A549 (cell line): ENCODE results near the gene MFSD2A. TPM values are rescaled to one million over a fixed set of nuclear protein-coding genes. Genes with fewer than 3 reads are reported as not detected.

Source experiments
- ATAC-seq, 2 experiments: fragments of 200-7000 bp in 1 of 2; fragments of >200 bp in 1 of 2; cut with Nextera tagmentation in 1 of 2; cut with Tn5 transposase in 1 of 2; 3 replicates each; pipeline versions ENCODE4 v1.8.0 to v1.9.1; 2018 to 2020; ENCODE audit warnings: mild to moderate bottlenecking in 1 of 2, moderate library complexity in 1 of 2
- CTCF ChIA-PET: fragments of 300-600 bp; sonication (Branson Sonifier 250); formaldehyde crosslinking; extraction: SDS; loops from one replicate; lab custom pipeline; 2021; ENCODE audit warnings: antibody characterized with exemption, inconsistent platforms; lab: Yijun Ruan, JAX
- POLR2A ChIA-PET: fragments of 350-600 bp; formaldehyde crosslinking; extraction: SDS; loops from one replicate; lab custom pipeline; 2021; ENCODE audit warnings: antibody characterized with exemption, inconsistent platforms; lab: Yijun Ruan, JAX
- DNase-seq, 2 experiments: peaks; one replicate each; pipeline versions ENCODE4 v3.0.0 to v3.0.0-alpha.2; 2011 to 2016; ENCODE audit warnings: low read depth in 1 of 2, low spot score in 1 of 2
- FAIRE-seq: peaks from 2 replicates; lab custom pipeline; 2011; peaks lifted over from hg19 to GRCh38; lab: Jason Lieb, UNC
- H3K27ac ChIP-seq, 2 experiments: fragments of >200 bp; sonication (Bioruptor Twin); formaldehyde crosslinking; 3 replicates each; pipeline ENCODE4 v1.5.1; 2016 to 2017
- H3K4me1 ChIP-seq: fragments of >200 bp; sonication (Bioruptor Twin); formaldehyde crosslinking; 3 replicates; pipeline ENCODE4 v1.6.1; 2016
- H3K4me2 ChIP-seq: fragments of >200 bp; sonication (Bioruptor Twin); formaldehyde crosslinking; 3 replicates; pipeline ENCODE4 v1.6.1; 2016
- H3K4me3 ChIP-seq: fragments of >200 bp; sonication (Bioruptor Twin); formaldehyde crosslinking; 3 replicates; pipeline ENCODE4 v1.5.1; 2016
- H3K9me3 ChIP-seq: fragments of >200 bp; sonication (Bioruptor Twin); formaldehyde crosslinking; 3 replicates; pipeline ENCODE4 v1.6.1; 2016
- CBX2 ChIP-seq: fragments of 200-600 bp; sonication (generic); IDR thresholded peaks from 2 replicates; pipeline ENCODE4 v1.6.1; 2016; ENCODE audit warnings: low read depth, mild to moderate bottlenecking, borderline replicate concordance
- CEBPB ChIP-seq, 2 experiments: fragments of >200 bp in 1 of 2; sonication (Bioruptor Twin) in 1 of 2; formaldehyde crosslinking in 1 of 2; IDR thresholded peaks; 2 replicates each; pipeline ENCODE4 v1.6.1; 2012 to 2016
- CHD2 ChIP-seq: fragments of 150-350 bp; IDR thresholded peaks from 2 replicates; pipeline ENCODE4 v1.6.1; 2014; ENCODE audit warnings: low read length; ENCODE audit not compliant: partially characterized antibody
- CHD4 ChIP-seq: fragments of 200-600 bp; sonication (generic); IDR thresholded peaks from 2 replicates; pipeline ENCODE4 v1.6.1; 2016; ENCODE audit warnings: antibody characterized with exemption, mild to moderate bottlenecking, borderline replicate concordance
- EHF ChIP-seq: fragments of 250-450 bp; sonication (Bioruptor Pico); IDR thresholded peaks from 2 replicates; pipeline ENCODE4 v1.5.0; 2020; ENCODE audit warnings: mild to moderate bottlenecking
- EP300 ChIP-seq, 2 experiments: fragments of >200 bp; sonication (Bioruptor Twin); formaldehyde crosslinking; IDR thresholded peaks; 2 replicates in 1 of 2; 3 replicates in 1 of 2; pipeline ENCODE4 v1.6.1; 2016 to 2017
- FOSL2 ChIP-seq, 2 experiments: fragments of 450-650 bp in 1 of 2; fragments of >200 bp in 1 of 2; sonication (Bioruptor Twin) in 1 of 2; formaldehyde crosslinking; IDR thresholded peaks; 2 replicates each; pipeline versions ENCODE4 v1.5.0 to v1.6.1; 2016 to 2020; ENCODE audit warnings: mild to moderate bottlenecking in 1 of 2, moderate library complexity in 1 of 2
- FOXS1 ChIP-seq: fragments of 250-450 bp; sonication (Bioruptor Pico); IDR thresholded peaks from 2 replicates; pipeline ENCODE4 v1.5.0; 2020; ENCODE audit warnings: mild to moderate bottlenecking, moderate library complexity
- HEYL ChIP-seq: fragments of 250-450 bp; sonication (Bioruptor Pico); IDR thresholded peaks from 2 replicates; pipeline ENCODE4 v1.8.0; 2021; ENCODE audit warnings: mild to moderate bottlenecking, moderate library complexity
- HOXB5 ChIP-seq: fragments of 250-450 bp; sonication (Bioruptor Pico); IDR thresholded peaks from 2 replicates; pipeline ENCODE4 v1.5.0; 2020; ENCODE audit warnings: mild to moderate bottlenecking, moderate library complexity
- JUN ChIP-seq, 2 experiments: fragments of >200 bp; sonication (Bioruptor Twin); formaldehyde crosslinking; IDR thresholded peaks; 2 replicates in 1 of 2; 3 replicates in 1 of 2; pipeline ENCODE4 v1.6.1; 2016 to 2017
- MYC ChIP-seq: IDR thresholded peaks from 2 replicates; pipeline ENCODE4 v1.6.1; 2012; ENCODE audit warnings: mild to moderate bottlenecking, inconsistent platforms, low read length, improper control_type of control experiment, borderline replicate concordance
- NFE2L2 ChIP-seq: fragments of 150-350 bp; conservative IDR thresholded peaks from 2 replicates; pipeline ENCODE4 v1.6.1; 2014; ENCODE audit warnings: low read length
- NR3C1 ChIP-seq: fragments of >200 bp; sonication (Bioruptor Twin); formaldehyde crosslinking; IDR thresholded peaks from 3 replicates; pipeline ENCODE4 v1.6.1; 2017
- PHF8 ChIP-seq: fragments of 200-600 bp; sonication (generic); IDR thresholded peaks from 2 replicates; pipeline ENCODE4 v1.6.1; 2016; ENCODE audit warnings: low read depth, mild to moderate bottlenecking, antibody characterized with exemption, moderate library complexity, borderline replicate concordance
- RARB ChIP-seq: fragments of 250-450 bp; sonication (Bioruptor Pico); IDR thresholded peaks from 2 replicates; pipeline ENCODE4 v1.8.0; 2021; ENCODE audit warnings: mild to moderate bottlenecking, moderate library complexity
- SREBF2 ChIP-seq: fragments of 450-650 bp; IDR thresholded peaks from 2 replicates; pipeline ENCODE4 v1.6.1; 2014; ENCODE audit warnings: mild to moderate bottlenecking, moderate library complexity
- TFCP2L1 ChIP-seq: fragments of 250-450 bp; sonication (Bioruptor Pico); IDR thresholded peaks from 2 replicates; pipeline ENCODE4 v1.5.0; 2021; ENCODE audit warnings: mild to moderate bottlenecking
- ZC3H11A ChIP-seq: fragments of 450-650 bp; IDR thresholded peaks from 2 replicates; pipeline ENCODE4 v1.6.1; 2014; ENCODE audit warnings: antibody characterized with exemption, mild to moderate bottlenecking
- ZFP36 ChIP-seq: fragments of 450-650 bp; IDR thresholded peaks from 2 replicates; pipeline ENCODE4 v1.6.1; 2014; ENCODE audit warnings: borderline replicate concordance; ENCODE audit not compliant: partially characterized antibody
- WGBS: methylation state at CpG from one replicate; pipeline ENCODE4 v1.1.6; 2017; ENCODE audit errors: missing lambda C conversion rate; 5-methylcytosine and 5-hydroxymethylcytosine counted together
- polyA plus RNA-seq, 4 experiments: library from polyadenylated mRNA; depleted of rRNA in 3 of 4; stranded (reverse); fragments of >200 nt; fragmentation: RNase III in 1 of 4; extraction: RNeasy Plus Mini Kit Qiagen cat#74134 plus additional on column Dnase treatment in 1 of 4; gene quantifications; 2 replicates in 3 of 4; 3 replicates in 1 of 4; pipeline ENCODE4 v1.2.3, GENCODE V29; 2011 to 2017
- TF ChIP-seq, protein P1 (sequence below): fragments of 200-600 bp; sonication (generic); IDR thresholded peaks from 2 replicates; pipeline ENCODE4 v1.6.1; 2016; ENCODE audit warnings: antibody characterized with exemption, mild to moderate bottlenecking, moderate library complexity
- TF ChIP-seq, protein P2 (sequence below): IDR thresholded peaks from 2 replicates; pipeline ENCODE4 v1.6.1; 2012; ENCODE audit warnings: low read depth, borderline replicate concordance
- TF ChIP-seq, protein P3 (sequence below): fragments of 250-450 bp; sonication (Bioruptor Pico); IDR thresholded peaks from 2 replicates; pipeline ENCODE4 v1.5.0; 2020; ENCODE audit warnings: low read depth, mild to moderate bottlenecking, moderate library complexity

Gene MFSD2A
- polyA plus RNA-seq, 2 of the 4 experiments (the other 2 are of a cell fraction): 3.0 to 3.1 TPM

DNA sequence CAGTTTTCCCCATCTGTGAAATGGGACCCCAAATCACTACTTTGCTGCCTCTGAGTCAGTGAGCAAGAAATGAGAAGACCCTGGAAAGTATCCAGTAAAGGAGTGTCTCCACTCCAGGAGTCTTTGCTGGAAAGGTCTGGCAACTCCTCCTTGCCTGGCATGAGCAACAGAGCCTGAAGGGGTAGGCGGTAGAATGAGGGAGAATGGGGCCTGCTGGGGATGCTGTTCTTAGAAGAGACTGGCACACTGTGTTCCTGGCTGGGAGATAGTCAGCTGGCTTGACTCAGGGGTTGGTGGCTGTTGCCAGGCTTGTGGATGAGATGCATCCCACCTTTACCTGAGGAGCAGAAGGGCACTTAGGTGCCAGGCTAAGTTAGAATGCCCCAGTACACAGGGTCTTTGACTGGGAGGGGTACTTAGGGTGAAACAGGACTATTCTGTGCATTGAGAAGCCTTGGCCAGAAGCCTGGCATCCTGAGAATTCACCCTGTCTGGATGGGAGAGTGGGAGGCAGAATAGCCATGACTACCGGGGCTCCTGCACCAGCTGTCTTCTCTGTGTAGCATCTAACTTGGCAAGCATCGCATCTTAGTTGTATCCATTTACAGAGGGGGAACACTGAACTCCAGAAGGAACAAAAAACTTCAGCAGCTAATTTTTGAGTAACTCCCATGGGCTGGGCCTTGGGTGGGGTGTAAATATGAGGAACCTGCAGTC is 2.5 kb downstream of the MFSD2A start:
- FAIRE-seq (no peak), ATAC-seq (no peak), DNase-seq (no peak)
- ChIA-PET CTCF (interaction anchor here (1.3 to 4.8 kb wide), 4 partner anchors 8 to 38 kb away, joined by 3 to 21 read pairs (median 14); no protein-coding TSS in a partner anchor), POLR2A (no interaction called here)
- Histone ChIP-seq H3K9me3 (no peaks in the 10 kb centered on the region), H3K4me3 (no peak overlapping the region), H3K4me2 (no peak overlapping the region), H3K27ac (no peak overlapping the region), H3K4me1 (peaks cover 11% of the 10 kb centered on the region; the same call in 2 of the 3 replicates)
- 92% methylated on average over 3 of the region's 3 CpGs for WGBS
- TF ChIP-seq CHD4: no peak
- TF ChIP-seq SREBF2: no peak
- TF ChIP-seq, protein P1, sequence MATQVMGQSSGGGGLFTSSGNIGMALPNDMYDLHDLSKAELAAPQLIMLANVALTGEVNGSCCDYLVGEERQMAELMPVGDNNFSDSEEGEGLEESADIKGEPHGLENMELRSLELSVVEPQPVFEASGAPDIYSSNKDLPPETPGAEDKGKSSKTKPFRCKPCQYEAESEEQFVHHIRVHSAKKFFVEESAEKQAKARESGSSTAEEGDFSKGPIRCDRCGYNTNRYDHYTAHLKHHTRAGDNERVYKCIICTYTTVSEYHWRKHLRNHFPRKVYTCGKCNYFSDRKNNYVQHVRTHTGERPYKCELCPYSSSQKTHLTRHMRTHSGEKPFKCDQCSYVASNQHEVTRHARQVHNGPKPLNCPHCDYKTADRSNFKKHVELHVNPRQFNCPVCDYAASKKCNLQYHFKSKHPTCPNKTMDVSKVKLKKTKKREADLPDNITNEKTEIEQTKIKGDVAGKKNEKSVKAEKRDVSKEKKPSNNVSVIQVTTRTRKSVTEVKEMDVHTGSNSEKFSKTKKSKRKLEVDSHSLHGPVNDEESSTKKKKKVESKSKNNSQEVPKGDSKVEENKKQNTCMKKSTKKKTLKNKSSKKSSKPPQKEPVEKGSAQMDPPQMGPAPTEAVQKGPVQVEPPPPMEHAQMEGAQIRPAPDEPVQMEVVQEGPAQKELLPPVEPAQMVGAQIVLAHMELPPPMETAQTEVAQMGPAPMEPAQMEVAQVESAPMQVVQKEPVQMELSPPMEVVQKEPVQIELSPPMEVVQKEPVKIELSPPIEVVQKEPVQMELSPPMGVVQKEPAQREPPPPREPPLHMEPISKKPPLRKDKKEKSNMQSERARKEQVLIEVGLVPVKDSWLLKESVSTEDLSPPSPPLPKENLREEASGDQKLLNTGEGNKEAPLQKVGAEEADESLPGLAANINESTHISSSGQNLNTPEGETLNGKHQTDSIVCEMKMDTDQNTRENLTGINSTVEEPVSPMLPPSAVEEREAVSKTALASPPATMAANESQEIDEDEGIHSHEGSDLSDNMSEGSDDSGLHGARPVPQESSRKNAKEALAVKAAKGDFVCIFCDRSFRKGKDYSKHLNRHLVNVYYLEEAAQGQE: no peak
- TF ChIP-seq NR3C1: no peak
- no peak for TF ChIP-seq CHD2
- TF ChIP-seq JUN (IDR thresholded peaks at IDR 0.05): no peak
- TF ChIP-seq, protein P2, sequence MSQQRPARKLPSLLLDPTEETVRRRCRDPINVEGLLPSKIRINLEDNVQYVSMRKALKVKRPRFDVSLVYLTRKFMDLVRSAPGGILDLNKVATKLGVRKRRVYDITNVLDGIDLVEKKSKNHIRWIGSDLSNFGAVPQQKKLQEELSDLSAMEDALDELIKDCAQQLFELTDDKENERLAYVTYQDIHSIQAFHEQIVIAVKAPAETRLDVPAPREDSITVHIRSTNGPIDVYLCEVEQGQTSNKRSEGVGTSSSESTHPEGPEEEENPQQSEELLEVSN: no peak
- no peak for TF ChIP-seq CBX2
- TF ChIP-seq CEBPB (IDR thresholded peaks at IDR 0.05): no peak
- TF ChIP-seq FOSL2 (IDR thresholded peaks at IDR 0.05): no peak
- no peak for TF ChIP-seq FOSL2 (CRISPR knock-in tag; IDR thresholded peaks at IDR 0.05)
- TF ChIP-seq EHF (CRISPR knock-in tag): no peak
- TF ChIP-seq MYC: no peak
- no peak for TF ChIP-seq HEYL (CRISPR knock-in tag)
- no peak for TF ChIP-seq HOXB5

DNA sequence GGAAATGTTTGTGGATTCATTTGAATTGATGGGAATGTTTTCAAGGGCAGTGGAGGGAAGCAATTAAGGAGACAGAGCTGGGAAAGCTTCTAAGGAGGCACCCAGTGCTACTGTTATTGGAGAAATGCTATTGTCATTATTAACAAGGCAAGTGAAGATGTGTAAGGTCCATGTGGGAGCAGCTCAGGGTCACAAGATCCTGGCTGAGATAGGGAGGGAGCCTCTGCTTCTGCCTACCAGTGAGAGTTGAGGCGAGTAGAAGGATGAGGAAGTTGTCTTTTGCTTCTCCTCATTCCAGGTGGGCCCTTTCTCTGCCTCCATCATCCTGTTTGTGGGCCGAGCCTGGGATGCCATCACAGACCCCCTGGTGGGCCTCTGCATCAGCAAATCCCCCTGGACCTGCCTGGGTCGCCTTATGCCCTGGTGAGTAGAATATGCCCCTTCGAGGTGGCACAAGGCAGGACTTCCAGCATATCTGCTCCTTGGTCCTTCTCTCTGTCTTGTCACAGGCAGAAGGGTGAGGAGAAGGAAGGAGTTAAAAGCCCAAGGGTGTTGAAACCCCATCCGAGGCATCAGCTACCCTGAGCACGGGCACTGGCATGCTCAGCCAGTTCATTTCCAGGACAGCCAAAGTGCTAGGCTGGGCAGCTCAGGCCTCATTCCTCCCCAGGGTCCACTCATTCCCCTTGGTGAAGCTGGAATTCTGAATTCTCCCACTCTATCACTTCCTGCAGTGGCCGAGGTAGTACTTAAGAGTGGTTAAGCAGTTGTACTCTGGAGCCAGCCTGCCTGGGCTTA is 3.7 kb downstream of the MFSD2A start:
- Histone ChIP-seq H3K4me1 (peaks cover 11% of the 10 kb centered on the region; the same call in 2 of the 3 replicates), H3K9me3 (no peaks in the 10 kb centered on the region), H3K27ac (no peak overlapping the region)
- no peak for FAIRE-seq
- 66% methylated on average over 7 of the region's 7 CpGs for WGBS
- CTCF ChIA-PET: interaction anchor here (0.6 to 4.8 kb wide), 5 partner anchors 9 to 39 kb away, joined by 3 to 21 read pairs (median 3); no protein-coding TSS in a partner anchor
- TF ChIP-seq NR3C1 (no peak), NFE2L2 (no peak), ZFP36 (no peak), FOXS1 (CRISPR knock-in tag) (no peak), RARB (CRISPR knock-in tag) (no peak), CHD2 (no peak), TFCP2L1 (CRISPR knock-in tag) (no peak), CBX2 (no peak), EP300 (IDR thresholded peaks at IDR 0.05) (no peak), FOSL2 (IDR thresholded peaks at IDR 0.05) (no peak), FOSL2 (CRISPR knock-in tag; IDR thresholded peaks at IDR 0.05) (no peak), ZC3H11A (no peak), PHF8 (no peak)
- TF ChIP-seq, protein P3, sequence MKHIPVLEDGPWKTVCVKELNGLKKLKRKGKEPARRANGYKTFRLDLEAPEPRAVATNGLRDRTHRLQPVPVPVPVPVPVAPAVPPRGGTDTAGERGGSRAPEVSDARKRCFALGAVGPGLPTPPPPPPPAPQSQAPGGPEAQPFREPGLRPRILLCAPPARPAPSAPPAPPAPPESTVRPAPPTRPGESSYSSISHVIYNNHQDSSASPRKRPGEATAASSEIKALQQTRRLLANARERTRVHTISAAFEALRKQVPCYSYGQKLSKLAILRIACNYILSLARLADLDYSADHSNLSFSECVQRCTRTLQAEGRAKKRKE (CRISPR knock-in tag): no peak
- TF ChIP-seq, all 56 proteins: peak for 0
- DNase-seq: no peak
- Histone ChIP-seq H3K4me2 (no peak overlapping the region), H3K4me3 (no peak overlapping the region)
- no peak for ATAC-seq
- POLR2A ChIA-PET: no interaction called here
